K562 (cell line): ENCODE results near the gene POLR2L. TPM values are rescaled to one million over a fixed set of nuclear protein-coding genes. Genes with fewer than 3 reads are reported as not detected.

Experiments
- ATAC-seq: fragments of 200-7000 bp; cut with Tn5 transposase; 3 replicates; pipeline ENCODE4 v1.9.1; 2020; ENCODE audit warnings: moderate library complexity
- BruUV-seq: library from RNA; stranded (reverse); fragments of 400-500 nt; replicated peaks from 2 replicates; lab custom pipeline; 2021; lab: Mats Ljungman, UMichigan
- CTCF ChIA-PET: fragments of 300-600 bp; formaldehyde crosslinking; extraction: SDS; loops from one replicate; lab custom pipeline; 2021; ENCODE audit warnings: low intra/inter-chr PET ratio; lab: Yijun Ruan, JAX
- POLR2A ChIA-PET: fragments of 300-600, 350-650 bp; sonication (Branson Sonifier 250); formaldehyde crosslinking; extraction: SDS; loops from one replicate; lab custom pipeline; 2021; ENCODE audit warnings: antibody characterized with exemption, inconsistent platforms; lab: Yijun Ruan, JAX
- DNase-seq, 4 experiments: peaks; one replicate each; pipeline versions ENCODE4 v3.0.0 to v3.0.0-alpha.2; 2011 to 2018; ENCODE audit warnings: low spot score in 3 of 4, mixed read lengths in 3 of 4; ENCODE audit errors: extremely low read depth in 1 of 4
- FAIRE-seq: peaks from 2 replicates; lab custom pipeline; 2011; peaks lifted over from hg19 to GRCh38; lab: Jason Lieb, UNC
- H2AFZ ChIP-seq: 2 replicates; pipeline ENCODE4 v1.6.0; 2011; ENCODE audit warnings: low read depth, low read length, control low read depth, inconsistent platforms
- H3K27ac ChIP-seq: fragments of 200-600 bp; 3 replicates; pipeline ENCODE4 v1.8.0; 2011; ENCODE audit warnings: low read depth, mild to moderate bottlenecking, control low read depth, inconsistent platforms, low read length, moderate library complexity, mixed read lengths; ENCODE audit errors: extremely low read depth
- H3K27me3 ChIP-seq, 2 experiments: fragments of 300-600 bp in 1 of 2; 2 replicates in 1 of 2; 3 replicates in 1 of 2; pipeline versions ENCODE4 v1.6.0 to v1.8.0; 2011; ENCODE audit warnings: inconsistent platforms in 2 of 2, low read length in 2 of 2, mild to moderate bottlenecking in 1 of 2, mixed read lengths in 1 of 2, moderate library complexity in 1 of 2; ENCODE audit not compliant: control insufficient read depth in 2 of 2, insufficient read depth in 2 of 2
- H3K36me3 ChIP-seq: fragments of 300-600 bp; 3 replicates; pipeline ENCODE4 v1.8.0; 2011; ENCODE audit warnings: mild to moderate bottlenecking, low read length, inconsistent platforms; ENCODE audit not compliant: control insufficient read depth, insufficient read depth
- H3K4me1 ChIP-seq, 2 experiments: fragments of 200-600 bp in 1 of 2; replicated peaks in 1 of 2; 2 replicates in 1 of 2; 3 replicates in 1 of 2; pipeline versions ENCODE4 v1.5.1 to v1.8.0; 2011; ENCODE audit warnings: inconsistent platforms in 2 of 2, low read length in 2 of 2, mild to moderate bottlenecking in 1 of 2, mixed read lengths in 1 of 2, moderate library complexity in 1 of 2; ENCODE audit not compliant: control insufficient read depth in 2 of 2, insufficient read depth in 2 of 2
- H3K4me2 ChIP-seq: 2 replicates; pipeline ENCODE4 v1.6.1; 2011; ENCODE audit warnings: low read length, control low read depth, inconsistent platforms, mixed read lengths; ENCODE audit not compliant: insufficient read depth
- H3K4me3 ChIP-seq: fragments of 200-600 bp; sonication (generic), shearing (Covaris generic); 2 replicates; pipeline ENCODE4 v1.5.1; 2016; ENCODE audit warnings: control low read depth, inconsistent platforms
- H3K79me2 ChIP-seq: fragments of 200-600 bp; 3 replicates; pipeline ENCODE4 v1.8.0; 2011; ENCODE audit warnings: low read length, inconsistent platforms; ENCODE audit not compliant: control insufficient read depth, insufficient read depth
- H3K9ac ChIP-seq, 2 experiments: 2 replicates each; pipeline versions ENCODE4 v1.6.0 to v1.6.1; 2011; ENCODE audit warnings: low read depth in 2 of 2, low read length in 2 of 2, control low read depth in 1 of 2, inconsistent platforms in 1 of 2, mild to moderate bottlenecking in 1 of 2, mixed read lengths in 1 of 2; ENCODE audit not compliant: insufficient read depth in 1 of 2
- H3K9me1 ChIP-seq: one replicate; pipeline ENCODE4 v1.6.0; 2011; ENCODE audit warnings: inconsistent platforms, mild to moderate bottlenecking, low read length, moderate library complexity; ENCODE audit not compliant: control insufficient read depth, insufficient read depth
- H3K9me3 ChIP-seq: replicated peaks from 2 replicates; pipeline ENCODE4 v1.5.1; 2011; ENCODE audit warnings: low read depth, low read length, inconsistent platforms; ENCODE audit not compliant: control insufficient read depth, insufficient read depth
- H4K20me1 ChIP-seq: replicated peaks from 2 replicates; pipeline ENCODE4 v1.6.1; 2011; ENCODE audit warnings: low read length, inconsistent platforms, mixed read lengths; ENCODE audit not compliant: control insufficient read depth, insufficient read depth
- BDP1 ChIP-seq: IDR thresholded peaks from 3 replicates; pipeline ENCODE4 v1.6.1; 2011; ENCODE audit not compliant: insufficient read length, insufficient read depth
- POLR2G ChIP-seq: fragments of 200-400 bp; formaldehyde crosslinking; IDR thresholded peaks from 2 replicates; pipeline ENCODE4 v1.6.1; 2017; ENCODE audit warnings: low read depth, mild to moderate bottlenecking, antibody characterized with exemption, low read length, moderate library complexity
- WGBS: fragments of 100-300 bp; shearing (Covaris generic); methylation state at CpG from one replicate; pipeline ENCODE4 v1.1.6; 2016; ENCODE audit warnings: low coverage, mixed read lengths; ENCODE audit not compliant: insufficient coverage; ENCODE audit errors: missing lambda C conversion rate; 5-methylcytosine and 5-hydroxymethylcytosine counted together
- in situ Hi-C: fragments of 300-500 bp; cut with MboI; formaldehyde crosslinking; loops from 4 replicates; pipeline ENCODE4 v1.15.0; 2018; ENCODE audit warnings: inconsistent platforms, mixed read lengths
- intact Hi-C: fragments of 100-400 bp; cut with micrococcal nuclease; formaldehyde crosslinking; loops from 2 replicates; pipeline ENCODE4 v1.14.2; 2022
- polyA plus RNA-seq, 8 experiments: library from polyadenylated mRNA; depleted of rRNA in 4 of 8; stranded (reverse) in 5 of 8; unstranded in 3 of 8; fragments of >200 nt; fragmentation: Nextera tagmentation in 2 of 8; fragmentation: Illumina TruSeq in 1 of 8; extraction: Ambion mirVana in 2 of 8; extraction: Trizol in 1 of 8; gene quantifications; 2 replicates each; pipeline versions ENCODE4 v1.2.1 to v1.2.3, GENCODE V29; 2011 to 2014; ENCODE audit warnings: inconsistent platforms in 1 of 8, missing spikeins in 1 of 8
- total RNA-seq, 7 experiments: library from RNA; depleted of rRNA in 6 of 7; stranded (reverse); fragments of >200 nt in 6 of 7; fragmentation: Illumina TruSeq in 2 of 7; extraction: Trizol in 2 of 7; gene quantifications; 2 replicates each; pipeline versions ENCODE4 v1.2.1 to v1.2.3, GENCODE V29; 2011 to 2021; ENCODE audit warnings: low replicate concordance in 1 of 7

Gene POLR2L
- total and polyA plus RNA-seq, 9 of the 15 experiments (the other 6 are each of a cell fraction or from before 2014, with no cell fraction given), result 38.3 to 688 (median 108) TPM

DNA sequence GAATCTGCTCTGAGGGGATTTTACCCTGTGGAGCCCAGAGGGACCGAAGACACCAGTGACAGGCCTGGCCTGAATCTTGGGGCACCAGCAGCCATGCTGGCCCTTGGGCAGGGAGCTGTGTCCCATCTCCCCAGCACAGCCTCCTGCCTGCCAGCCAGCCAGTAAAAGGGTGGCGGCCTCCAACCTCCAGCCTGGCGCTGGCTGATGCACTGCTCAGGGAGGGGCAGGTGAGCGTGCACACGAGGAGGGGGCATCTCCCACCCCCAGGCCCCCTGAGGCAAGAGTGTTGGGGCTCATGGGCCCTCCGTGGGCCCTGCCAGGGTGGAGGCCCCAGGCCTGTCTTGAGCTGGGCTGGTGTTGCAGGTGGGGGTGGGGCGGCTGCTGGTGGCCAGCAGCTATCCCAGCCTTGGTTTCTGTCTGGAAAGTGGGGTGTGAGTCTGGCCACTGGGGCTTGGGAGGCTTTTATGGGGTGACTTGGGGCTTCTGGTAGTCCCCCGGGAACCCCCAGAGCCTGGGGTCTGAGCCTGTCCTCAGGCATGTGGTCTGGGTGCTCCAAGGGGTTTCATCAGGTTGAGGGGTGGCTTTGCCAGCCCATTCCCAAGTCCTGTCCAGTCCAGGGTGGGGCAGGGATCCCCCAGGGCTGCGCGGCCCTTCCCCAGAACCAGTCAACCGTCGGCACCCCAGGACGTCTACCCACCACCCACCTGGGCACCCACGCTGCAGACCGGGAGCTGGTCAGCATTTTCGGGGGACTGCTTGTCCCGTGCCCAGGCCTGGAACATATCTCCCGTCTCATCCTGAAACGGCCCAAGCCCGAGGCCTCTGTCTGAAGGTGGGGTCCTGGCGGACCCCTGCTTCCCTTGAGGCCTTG lies 18.1 kb upstream of the POLR2L start:
- peaks cover 23% of the 10 kb centered on the region for H4K20me1 ChIP-seq
- intact Hi-C loops (no loop called here), in situ Hi-C loops (no loop called here)
- H3K9ac ChIP-seq, result peak overlapping the region in 1 of 2 experiments; percentile 84; a peak in 2 of 4 replicates
- no TSS peak for BruUV-seq
- peak; percentile 66 for TF ChIP-seq POLR2G
- no peak for TF ChIP-seq BDP1
- no peak for FAIRE-seq
- no peak for DNase-seq
- no peak overlapping the region for H3K4me3 ChIP-seq
- H3K4me2 ChIP-seq, result no peak overlapping the region
- H3K79me2 ChIP-seq, result no peaks in the 10 kb centered on the region
- H3K27ac ChIP-seq, result no peak overlapping the region
- peaks cover 14 to 95% of the 10 kb centered on the region in 2 experiments for H3K4me1 ChIP-seq
- no peaks in the 10 kb centered on the region for H3K9me3 ChIP-seq
- no peaks in the 10 kb centered on the region; the same call in 2 of the 3 replicates for H3K36me3 ChIP-seq
- WGBS, result 70% methylated on average over 20 of the region's 21 CpGs
- peaks cover 5% of the 10 kb centered on the region for H3K9me1 ChIP-seq
- no peaks in the 10 kb centered on the region for H3K27me3 ChIP-seq
- ChIA-PET CTCF (no interaction called here), POLR2A (interaction anchor here (0.7 to 1.8 kb wide), 5 partner anchors 14 to 891 kb away, joined by 3 to 13 read pairs (median 3); no protein-coding TSS in a partner anchor)
- H2AFZ ChIP-seq, result no peak overlapping the region
- ATAC-seq, result no peak
